LNCAP (cell line): ENCODE data around the gene ACKR3.

Source experiments
- CTCF ChIP-seq: fragments of 450-650 bp; IDR thresholded peaks from 2 replicates; pipeline ENCODE4 v1.5.1; 2017; ENCODE audit warnings: mild to moderate bottlenecking

Gene ACKR3

GRCh38 chr2:236617221-236617737, 47.7 kb downstream of the ACKR3 start:
- TF ChIP-seq CTCF, result no peak

GRCh38 chr2:236617796-236618195, 48.2 kb downstream of the ACKR3 start:
- TF ChIP-seq CTCF, result no peak

- no peak for TF ChIP-seq CTCF
Observed at GRCh38 chr2:236618370-236618769, 48.7 kb downstream of the ACKR3 start.

GRCh38 chr2:236619910-236620612, 50.4 kb downstream of the ACKR3 start:
- TF ChIP-seq CTCF, result no peak

GRCh38 chr2:236621786-236622185, 52.2 kb downstream of the ACKR3 start:
- TF ChIP-seq CTCF, result no peak

GRCh38 chr2:236622201-236622600, 52.6 kb downstream of the ACKR3 start:
- TF ChIP-seq CTCF, result no peak

GRCh38 chr2:236622660-236623059, 53.0 kb downstream of the ACKR3 start:
- TF ChIP-seq CTCF, result no peak
